Measurements from ENCODE around the gene TMEM161A.

DNA sequence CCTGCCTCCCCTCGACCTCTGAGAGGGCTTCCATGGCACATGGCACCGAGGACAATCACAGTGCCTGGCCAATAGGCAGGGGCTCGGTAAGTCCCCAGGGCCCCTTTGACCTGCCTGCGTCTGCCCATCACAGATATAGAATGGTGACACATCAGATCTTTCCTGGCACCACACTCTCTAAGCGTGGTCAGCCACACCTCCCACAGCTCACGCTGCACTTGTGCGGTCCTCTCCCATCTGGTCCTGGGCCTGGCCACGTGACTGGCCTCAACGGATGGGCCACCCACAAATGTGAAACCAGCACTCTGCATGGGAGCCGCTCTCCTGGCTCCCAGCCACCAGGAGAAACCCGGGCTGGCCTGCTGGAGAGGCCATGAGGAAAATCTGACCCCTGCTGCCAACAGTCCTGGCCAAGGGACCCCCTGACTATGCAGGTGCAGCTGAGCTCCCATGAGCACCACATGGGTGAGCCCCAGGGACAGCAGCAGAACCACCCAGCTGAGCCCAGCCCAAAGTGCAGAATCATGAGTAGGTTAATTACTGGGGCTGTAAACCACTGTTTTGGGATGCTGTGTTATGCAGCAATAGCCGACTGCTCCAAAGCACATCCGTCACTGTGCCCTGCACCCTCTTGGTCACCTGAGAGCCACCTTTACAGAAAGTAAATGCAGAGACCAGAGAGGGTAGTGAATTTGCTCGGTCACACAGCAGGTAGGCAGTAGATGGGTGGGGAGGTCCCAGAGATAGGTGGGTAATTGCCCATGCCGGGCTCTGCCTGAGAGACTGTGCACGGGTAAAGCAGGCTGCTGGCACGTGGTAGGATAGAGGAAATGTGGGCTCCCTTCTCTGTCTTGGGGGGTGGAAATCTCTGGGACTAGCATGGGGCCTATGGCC lies 41.5 kb upstream of the TMEM161A start:
- TF ChIP-seq POLR2A (IDR thresholded peaks at IDR 0.05) (no peak), POLR2AphosphoS5 (IDR thresholded peaks at IDR 0.05; ENCODE audit: insufficient read depth in 1 of 2, low read depth in 1 of 2) (no peak)
- TF ChIP-seq, protein P1, sequence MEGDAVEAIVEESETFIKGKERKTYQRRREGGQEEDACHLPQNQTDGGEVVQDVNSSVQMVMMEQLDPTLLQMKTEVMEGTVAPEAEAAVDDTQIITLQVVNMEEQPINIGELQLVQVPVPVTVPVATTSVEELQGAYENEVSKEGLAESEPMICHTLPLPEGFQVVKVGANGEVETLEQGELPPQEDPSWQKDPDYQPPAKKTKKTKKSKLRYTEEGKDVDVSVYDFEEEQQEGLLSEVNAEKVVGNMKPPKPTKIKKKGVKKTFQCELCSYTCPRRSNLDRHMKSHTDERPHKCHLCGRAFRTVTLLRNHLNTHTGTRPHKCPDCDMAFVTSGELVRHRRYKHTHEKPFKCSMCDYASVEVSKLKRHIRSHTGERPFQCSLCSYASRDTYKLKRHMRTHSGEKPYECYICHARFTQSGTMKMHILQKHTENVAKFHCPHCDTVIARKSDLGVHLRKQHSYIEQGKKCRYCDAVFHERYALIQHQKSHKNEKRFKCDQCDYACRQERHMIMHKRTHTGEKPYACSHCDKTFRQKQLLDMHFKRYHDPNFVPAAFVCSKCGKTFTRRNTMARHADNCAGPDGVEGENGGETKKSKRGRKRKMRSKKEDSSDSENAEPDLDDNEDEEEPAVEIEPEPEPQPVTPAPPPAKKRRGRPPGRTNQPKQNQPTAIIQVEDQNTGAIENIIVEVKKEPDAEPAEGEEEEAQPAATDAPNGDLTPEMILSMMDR (IDR thresholded peaks at IDR 0.05), result no peak
